IMR-90 (cell line): Measurements from ENCODE around the gene RALGPS2. TPM values are rescaled to one million over a fixed set of nuclear protein-coding genes. Genes with fewer than 3 reads are reported as not detected.

Source experiments
- ATAC-seq: fragments of 200-7000 bp; cut with Tn5 transposase; 2 replicates; pipeline ENCODE4 v1.9.1; 2020; ENCODE audit warnings: low read depth, mild to moderate bottlenecking, moderate library complexity
- BruUV-seq: library from RNA; stranded (reverse); fragments of 400-500 nt; replicated peaks from 2 replicates; lab custom pipeline; 2021; lab: Mats Ljungman, UMichigan
- CTCF ChIA-PET: fragments of 300-600 bp; formaldehyde crosslinking; extraction: SDS; loops from one replicate; lab custom pipeline; 2021; ENCODE audit warnings: antibody characterized with exemption; lab: Yijun Ruan, JAX
- POLR2A ChIA-PET: fragments of 300-600 bp; sonication (Branson Sonifier 250); formaldehyde crosslinking; loops from one replicate; lab custom pipeline; 2022; ENCODE audit warnings: antibody characterized with exemption; ENCODE audit not compliant: unreplicated experiment; lab: Charles Lee
- DNase-seq: peaks from one replicate; pipeline ENCODE4 v3.0.0; 2013
- H2AFZ ChIP-seq: replicated peaks from 2 replicates; pipeline ENCODE3; 2013; ENCODE audit warnings: low read length, mild to moderate bottlenecking; ENCODE audit not compliant: poor library complexity
- H2AK5ac ChIP-seq: 2 replicates; pipeline ENCODE4 v1.6.1; 2013; ENCODE audit warnings: low read depth, low read length, inconsistent platforms
- H2AK9ac ChIP-seq: replicated peaks from 2 replicates; pipeline ENCODE3; 2013; ENCODE audit warnings: mild to moderate bottlenecking, low read depth, low read length, moderate library complexity; ENCODE audit not compliant: poor library complexity
- H2BK120ac ChIP-seq: 2 replicates; pipeline ENCODE4 v1.6.1; 2013; ENCODE audit warnings: low read depth, low read length, inconsistent platforms
- H2BK15ac ChIP-seq: 3 replicates; pipeline ENCODE4 v1.6.1; 2013; ENCODE audit warnings: low read depth, low read length, inconsistent platforms
- H2BK20ac ChIP-seq: 2 replicates; pipeline ENCODE4 v1.6.1; 2013; ENCODE audit warnings: low read depth, mild to moderate bottlenecking, inconsistent platforms, low read length, moderate library complexity
- H2BK5ac ChIP-seq: 2 replicates; pipeline ENCODE4 v1.6.1; 2013; ENCODE audit warnings: mild to moderate bottlenecking, low read depth, low read length, inconsistent platforms; ENCODE audit not compliant: poor library complexity, severe bottlenecking
- H3K14ac ChIP-seq: replicated peaks from 2 replicates; pipeline ENCODE4 v1.6.1; 2013; ENCODE audit warnings: low read depth, low read length, inconsistent platforms
- H3K18ac ChIP-seq: 2 replicates; pipeline ENCODE4 v1.6.1; 2013; ENCODE audit warnings: low read depth, low read length, control low read depth
- H3K23ac ChIP-seq: 2 replicates; pipeline ENCODE4 v1.6.1; 2013; ENCODE audit warnings: low read depth, low read length, inconsistent platforms
- H3K27ac ChIP-seq: 2 replicates; pipeline ENCODE4 v1.5.1; 2013; ENCODE audit warnings: mild to moderate bottlenecking, control low read depth, low read length; ENCODE audit not compliant: insufficient read depth
- H3K27me3 ChIP-seq: 2 replicates; pipeline ENCODE4 v1.6.1; 2013; ENCODE audit warnings: low read length; ENCODE audit not compliant: control insufficient read depth, insufficient read depth
- H3K36me3 ChIP-seq: 2 replicates; pipeline ENCODE4 v1.6.1; 2013; ENCODE audit warnings: low read length, mixed read lengths; ENCODE audit not compliant: control insufficient read depth, insufficient read depth
- H3K4ac ChIP-seq: 2 replicates; pipeline ENCODE4 v1.6.1; 2013; ENCODE audit warnings: low read depth, low read length, inconsistent platforms
- H3K4me1 ChIP-seq: 2 replicates; pipeline ENCODE4 v1.6.1; 2013; ENCODE audit warnings: low read length, mixed read lengths; ENCODE audit not compliant: control insufficient read depth, insufficient read depth
- H3K4me2 ChIP-seq: 2 replicates; pipeline ENCODE4 v1.6.1; 2013; ENCODE audit warnings: low read depth, mild to moderate bottlenecking, control low read depth, low read length, moderate library complexity
- H3K4me3 ChIP-seq: 2 replicates; pipeline ENCODE4 v1.5.1; 2013; ENCODE audit warnings: low read depth, mild to moderate bottlenecking, control low read depth, low read length, moderate library complexity; ENCODE audit not compliant: insufficient read depth
- H3K56ac ChIP-seq: 2 replicates; pipeline ENCODE4 v1.6.1; 2013; ENCODE audit warnings: low read length, inconsistent platforms; ENCODE audit not compliant: insufficient read depth; ENCODE audit errors: extremely low read depth
- H3K79me1 ChIP-seq, 2 experiments: 2 replicates each; pipeline ENCODE4 v1.6.1; 2013; ENCODE audit warnings: low read length in 2 of 2, inconsistent platforms in 1 of 2, low read depth in 1 of 2
- H3K9ac ChIP-seq: 2 replicates; pipeline ENCODE4 v1.6.1; 2013; ENCODE audit warnings: low read depth, low read length, control low read depth
- H3K9me1 ChIP-seq: 2 replicates; pipeline ENCODE4 v1.6.1; 2013; ENCODE audit warnings: low read length, inconsistent platforms; ENCODE audit not compliant: insufficient read depth
- H3K9me3 ChIP-seq: 2 replicates; pipeline ENCODE4 v1.6.1; 2013; ENCODE audit warnings: low read length; ENCODE audit not compliant: control insufficient read depth, insufficient read depth
- H4K20me1 ChIP-seq: 2 replicates; pipeline ENCODE4 v1.6.1; 2013; ENCODE audit warnings: low read length, inconsistent platforms; ENCODE audit not compliant: insufficient read depth
- H4K5ac ChIP-seq: 2 replicates; pipeline ENCODE4 v1.6.1; 2013; ENCODE audit warnings: mild to moderate bottlenecking, low read depth, low read length, control low read depth
- H4K8ac ChIP-seq, 2 experiments: 2 replicates each; pipeline ENCODE4 v1.6.1; 2013; ENCODE audit warnings: low read depth in 2 of 2, low read length in 2 of 2, control low read depth in 1 of 2, inconsistent platforms in 1 of 2
- H4K91ac ChIP-seq: 2 replicates; pipeline ENCODE4 v1.6.1; 2013; ENCODE audit warnings: low read depth, low read length, inconsistent platforms; ENCODE audit not compliant: insufficient read depth
- CEBPB ChIP-seq: IDR thresholded peaks from 2 replicates; pipeline ENCODE4 v1.6.1; 2012; ENCODE audit warnings: low read depth, low read length, improper control_type of control experiment
- MAZ ChIP-seq: IDR thresholded peaks from 2 replicates; pipeline ENCODE4 v1.6.1; 2012; ENCODE audit warnings: low read depth, mild to moderate bottlenecking, low read length, improper control_type of control experiment, moderate library complexity, borderline replicate concordance
- NFE2L2 ChIP-seq: fragments of 150-350 bp; IDR thresholded peaks from 2 replicates; pipeline ENCODE4 v1.6.1; 2016; ENCODE audit warnings: low read depth, mild to moderate bottlenecking, low read length
- RFX5 ChIP-seq: IDR thresholded peaks from 2 replicates; pipeline ENCODE4 v1.8.0; 2012; ENCODE audit warnings: low read depth, mild to moderate bottlenecking, low read length, moderate library complexity
- SMC3 ChIP-seq: fragments of 150-350 bp; IDR thresholded peaks from 2 replicates; pipeline ENCODE4 v1.6.1; 2016; ENCODE audit warnings: low read depth, mild to moderate bottlenecking, antibody characterized with exemption, low read length, moderate library complexity
- WGBS, 2 experiments: methylation state at CpG; one replicate each; pipeline versions ENCODE4 v1.1.5 to v1.1.7; 2013; ENCODE audit warnings: missing lambda C conversion rate in 2 of 2; ENCODE audit not compliant: insufficient read length in 1 of 2; ENCODE audit errors: extremely low coverage in 2 of 2; 5-methylcytosine and 5-hydroxymethylcytosine counted together
- dilution Hi-C: fragments of 300-500 bp; cut with HindIII; formaldehyde crosslinking; loops from one replicate; pipeline ENCODE4 v1.14.3; 2018; ENCODE audit warnings: low sequenced_read_pairs; ENCODE audit not compliant: unreplicated experiment
- in situ Hi-C: fragments of 300-500 bp; cut with MboI; formaldehyde crosslinking; loops from 3 replicates; pipeline ENCODE4 v1.14.3; 2019; ENCODE audit warnings: low sequenced_read_pairs, inconsistent platforms, mixed read lengths
- intact Hi-C: fragments of 100-400 bp; cut with micrococcal nuclease; formaldehyde crosslinking; loops from 2 replicates; pipeline ENCODE4 v1.10.0; 2022
- polyA plus RNA-seq, 3 experiments: library from polyadenylated mRNA; depleted of rRNA; stranded (reverse); fragments of >200 nt; gene quantifications; 2 replicates each; pipeline ENCODE4 v1.2.3, GENCODE V29; 2012; ENCODE audit warnings: low replicate concordance in 1 of 3
- total RNA-seq: library from RNA; depleted of rRNA; stranded (reverse); fragments of >200 nt; gene quantifications from 2 replicates; pipeline ENCODE4 v1.2.3, GENCODE V29; 2012

RALGPS2 gene
- total and polyA plus RNA-seq, 2 of the 4 experiments (the other 2 are of a cell fraction): 13.8 to 148 TPM

- Histone ChIP-seq H3K4me1 (peaks cover 5% of the 10 kb centered on the region), H3K79me1 (no peaks in the 10 kb centered on the region), H3K4me3 (no peak overlapping the region), H2AFZ (no peak overlapping the region), H3K9ac (no peak overlapping the region), H3K36me3 (no peaks in the 10 kb centered on the region), H2AK5ac (no peak overlapping the region), H3K23ac (no peak overlapping the region), H2BK5ac (peak overlapping the region; percentile 9), H2BK15ac (no peak overlapping the region), H3K56ac (no peak overlapping the region), H3K4me2 (peak overlapping the region; percentile 70; the same call in 1 of the 2 replicates), H2AK9ac (no peak overlapping the region), H3K14ac (no peak overlapping the region), H4K91ac (no peak overlapping the region), H3K18ac (peak overlapping the region; percentile 46; the same call in 1 of the 2 replicates), H2BK120ac (peak overlapping the region; percentile 29; the same call in 1 of the 2 replicates), H4K8ac (0 out of 4 replicates have a peak overlapping the region, but pooled peaks of 1 of the 2 experiments have one; percentile 15), H3K9me1 (0 out of 2 replicates have a peak, but pooled peaks cover 3% of the 10 kb centered on the region), H4K5ac (no peak overlapping the region), H3K9me3 (no peaks in the 10 kb centered on the region), H4K20me1 (no peaks in the 10 kb centered on the region), H2BK20ac (no peak overlapping the region), H3K4ac (no peak overlapping the region), H3K27me3 (no peaks in the 10 kb centered on the region), H3K27ac (no peak overlapping the region)
- dilution Hi-C loops (no loop called here), intact Hi-C loops (no loop called here), in situ Hi-C loops (no loop called here)
- CTCF ChIA-PET: interaction anchor here (0.7 kb wide), 1 partner anchor 482 kb away, joined by 5 read pairs; no protein-coding TSS in a partner anchor
- 17% methylated on average over 1 of the region's 2 CpGs; no CpG with 5 or more reads in 1 of the 2 experiments for WGBS, 2 experiments
- no peak for TF ChIP-seq RFX5
- no peak for TF ChIP-seq NFE2L2
- TF ChIP-seq MAZ: no peak
- TF ChIP-seq CEBPB: peak; percentile 93
- TF ChIP-seq SMC3: no peak
- ATAC-seq (peak; percentile 80), DNase-seq (peak; percentile 71)
- POLR2A ChIA-PET: interaction anchor here (0.6 kb wide), 1 partner anchor 29 kb away, joined by 8 read pairs; no protein-coding TSS in a partner anchor
- BruUV-seq: no TSS peak
These were observed 22.9 kb upstream of the RALGPS2 start for GRCh38 chr1:178702146-178702545.
